T follicular helper cell (primary cell): ENCODE measurements around the gene FOXR1.
"Not testable (repeated sequence)": the region's sequence is repeated elsewhere in the genome, so short reads cannot be mapped to it uniquely, and the experiment has no call there.

Experiments
- DNase-seq: peaks from one replicate; pipeline ENCODE4 v3.0.0-alpha.2; 2020; ENCODE audit warnings: low read depth

FOXR1 gene

GRCh38 chr11:118997627-118998387, 26.2 kb downstream of the FOXR1 start, which contains the start of gene CENATAC:
TSS of gene CENATAC (plus strand) at chr11:118998138. CDS start at chr11:118998198, 60 bp downstream.
- peak; percentile 92 for DNase-seq

- DNase-seq = peak; percentile 15
These were observed 26.8 kb downstream of the FOXR1 start for GRCh38 chr11:118998388-118998717.

GRCh38 chr11:118998822-118999221, 27.3 kb downstream of the FOXR1 start:
- DNase-seq = no peak

GRCh38 chr11:119000906-119001305, 29.3 kb downstream of the FOXR1 start:
- no peak for DNase-seq

GRCh38 chr11:119006656-119007055, 35.1 kb downstream of the FOXR1 start:
- no peak for DNase-seq

- DNase-seq = no peak
These were observed 40.0 kb downstream of the FOXR1 start for GRCh38 chr11:119011476-119012053.

- no peak for DNase-seq
These were observed 41.1 kb downstream of the FOXR1 start for GRCh38 chr11:119012629-119013170.

- no peak for DNase-seq
These were observed 42.8 kb downstream of the FOXR1 start for GRCh38 chr11:119014209-119014924.

- no peak for DNase-seq
These were observed 43.6 kb downstream of the FOXR1 start for GRCh38 chr11:119015054-119015611.

GRCh38 chr11:119016216-119017009, 44.9 kb downstream of the FOXR1 start:
- no peak for DNase-seq

GRCh38 chr11:119017377-119017776, 45.8 kb downstream of the FOXR1 start:
- DNase-seq = not testable (repeated sequence)

GRCh38 chr11:119018074-119018938, 46.7 kb downstream of the FOXR1 start, which contains the start of the genes RPS25 and TRAPPC4:
TSS of gene RPS25 (minus strand) at chr11:119018343. CDS start at chr11:119018284, 59 bp downstream.
TSS of gene TRAPPC4 (plus strand) at chr11:119018766. CDS start at chr11:119018796, 30 bp downstream.
- DNase-seq = peak; percentile 94

- DNase-seq = no peak
These were observed 48.4 kb downstream of the FOXR1 start for GRCh38 chr11:119019996-119020395.

- no peak for DNase-seq
These were observed 50.1 kb downstream of the FOXR1 start for GRCh38 chr11:119021631-119022030.

- no peak for DNase-seq
These were observed 52.2 kb downstream of the FOXR1 start for GRCh38 chr11:119023741-119024140.

- no peak for DNase-seq
These were observed 53.0 kb downstream of the FOXR1 start for GRCh38 chr11:119024430-119025098.

- no peak for DNase-seq
These were observed 53.5 kb downstream of the FOXR1 start for GRCh38 chr11:119025099-119025473.

GRCh38 chr11:119025541-119025940, 54.0 kb downstream of the FOXR1 start:
- DNase-seq = no peak

- DNase-seq = no peak
These were observed 54.6 kb downstream of the FOXR1 start for GRCh38 chr11:119025978-119026766.
